GM18951 (cell line): ENCODE data around the gene GMPPB.

Experiments
- POLR2A ChIP-seq: IDR thresholded peaks from 4 replicates; pipeline ENCODE4 v1.6.1; 2011; ENCODE audit warnings: mild to moderate bottlenecking; ENCODE audit not compliant: insufficient read length, insufficient read depth; ENCODE audit errors: extremely low read depth
- in situ Hi-C: fragments of 300-500 bp; cut with MboI; formaldehyde crosslinking; loops from one replicate; pipeline ENCODE4 v1.12.0; 2022; ENCODE audit warnings: low sequenced_read_pairs, mixed read lengths, inconsistent platforms; ENCODE audit not compliant: unreplicated experiment

GMPPB gene

DNA sequence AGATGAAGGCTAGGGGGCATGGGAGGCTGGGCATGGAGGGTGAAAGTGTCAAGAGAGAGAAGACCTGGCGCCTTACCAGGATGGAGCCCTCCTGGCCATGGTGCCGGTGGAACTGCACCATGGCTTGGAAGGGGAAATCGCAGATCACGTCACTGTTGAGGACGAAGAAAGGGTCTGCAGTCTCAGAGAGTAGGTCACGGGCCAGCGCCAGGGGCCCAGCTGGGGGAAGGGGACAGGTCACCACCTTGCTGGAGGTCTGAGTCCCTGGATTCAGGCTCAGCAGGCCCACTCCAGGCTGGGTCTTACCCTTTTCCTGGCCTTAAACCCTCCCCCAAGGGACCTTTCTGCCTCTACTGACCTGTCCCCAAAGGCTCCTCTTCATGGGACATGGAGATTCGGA lies 855 bp downstream of the GMPPB start:
- in situ Hi-C loops: no loop called here
- TF ChIP-seq POLR2A: no peak

DNA sequence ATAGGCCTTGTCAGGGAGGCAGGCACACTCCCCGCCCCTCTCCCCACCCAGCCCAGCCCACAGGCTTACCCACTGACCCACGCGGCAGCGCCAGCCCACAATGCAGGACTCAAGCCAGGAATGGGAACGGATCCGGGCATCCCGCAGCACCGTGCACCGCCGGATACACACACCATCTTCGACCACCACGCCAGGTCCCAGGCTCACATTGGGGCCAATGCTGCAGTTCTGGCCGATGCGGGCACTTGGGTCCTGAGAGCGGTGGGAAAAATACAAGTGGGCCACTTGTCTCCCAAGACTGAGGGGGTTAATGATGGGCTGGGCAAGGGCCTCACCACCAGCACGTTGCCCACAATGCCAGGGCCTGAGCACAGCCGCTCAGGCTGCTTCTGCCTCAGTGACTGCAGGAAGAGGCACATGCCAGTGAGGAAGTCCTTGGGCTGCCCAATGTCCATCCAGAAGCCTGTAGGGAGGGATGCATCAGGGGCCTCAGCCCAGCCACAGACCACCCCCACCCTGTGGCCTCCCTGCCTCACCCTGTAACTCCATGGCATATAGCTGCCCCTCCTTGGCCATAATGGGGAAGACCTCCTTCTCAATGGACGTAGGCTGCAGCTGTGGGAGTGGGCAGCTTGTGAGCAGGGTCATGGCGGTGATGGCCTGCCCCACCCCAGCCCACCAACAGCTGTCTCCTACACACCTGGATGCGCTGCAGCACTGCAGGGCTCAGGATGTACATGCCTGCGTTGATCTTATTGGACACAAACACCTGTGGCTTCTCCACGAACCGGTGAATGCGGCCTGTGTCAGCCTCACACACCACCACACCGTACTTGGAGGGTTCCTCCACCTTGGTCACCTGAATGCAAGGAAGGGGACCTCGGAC lies 1.6 kb downstream of the GMPPB start:
- peak; percentile 20 for TF ChIP-seq POLR2A
- in situ Hi-C loops: no loop called here

DNA sequence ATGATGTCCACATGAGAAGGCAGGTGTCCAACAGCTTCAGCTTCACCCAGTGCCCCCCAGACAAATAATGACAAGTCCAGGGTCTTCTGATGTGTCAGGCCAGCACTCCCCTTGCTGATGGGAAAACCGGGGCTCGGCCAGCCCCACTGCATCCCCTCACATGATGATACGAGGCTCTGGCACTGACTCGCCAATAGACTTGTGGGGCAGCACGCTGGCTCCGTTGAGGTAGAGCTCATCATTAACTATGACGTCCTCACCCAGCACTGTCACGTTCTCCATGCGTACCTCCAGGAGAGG lies 2.2 kb downstream of the GMPPB start:
- no peak for TF ChIP-seq POLR2A
- in situ Hi-C loops: no loop called here

DNA sequence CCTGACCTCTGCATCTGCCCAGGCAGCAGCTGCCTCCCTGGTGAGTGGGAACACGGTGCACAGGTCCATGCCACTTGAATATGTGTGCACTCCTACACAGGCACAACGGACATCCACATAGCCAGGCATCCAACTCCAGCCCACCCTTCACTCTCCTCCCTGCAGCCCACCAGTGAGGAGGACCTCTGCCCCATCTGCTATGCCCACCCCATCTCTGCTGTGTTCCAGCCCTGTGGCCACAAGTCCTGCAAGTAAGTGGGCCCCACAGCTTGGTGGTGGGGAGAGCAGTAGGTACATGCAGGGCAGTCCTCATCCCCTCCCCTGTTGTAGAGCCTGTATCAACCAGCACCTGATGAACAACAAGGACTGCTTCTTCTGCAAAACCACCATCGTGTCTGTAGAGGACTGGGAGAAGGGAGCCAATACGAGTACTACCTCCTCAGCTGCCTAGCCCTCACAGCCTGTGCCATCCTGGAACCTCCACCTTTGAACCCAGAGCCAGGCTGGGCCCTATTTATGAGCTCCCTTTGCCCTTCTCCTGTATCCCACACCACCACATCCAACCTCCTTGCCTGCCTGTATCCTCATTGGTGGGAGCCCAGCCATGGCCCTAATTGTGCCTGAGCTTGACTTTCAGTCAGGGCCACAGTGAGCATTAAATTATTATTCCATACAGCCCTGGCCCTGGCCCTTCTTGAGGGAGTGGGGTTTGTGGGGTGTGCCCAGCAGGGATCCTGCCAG lies 2.7 kb downstream of the GMPPB start:
- in situ Hi-C loops: no loop called here

DNA sequence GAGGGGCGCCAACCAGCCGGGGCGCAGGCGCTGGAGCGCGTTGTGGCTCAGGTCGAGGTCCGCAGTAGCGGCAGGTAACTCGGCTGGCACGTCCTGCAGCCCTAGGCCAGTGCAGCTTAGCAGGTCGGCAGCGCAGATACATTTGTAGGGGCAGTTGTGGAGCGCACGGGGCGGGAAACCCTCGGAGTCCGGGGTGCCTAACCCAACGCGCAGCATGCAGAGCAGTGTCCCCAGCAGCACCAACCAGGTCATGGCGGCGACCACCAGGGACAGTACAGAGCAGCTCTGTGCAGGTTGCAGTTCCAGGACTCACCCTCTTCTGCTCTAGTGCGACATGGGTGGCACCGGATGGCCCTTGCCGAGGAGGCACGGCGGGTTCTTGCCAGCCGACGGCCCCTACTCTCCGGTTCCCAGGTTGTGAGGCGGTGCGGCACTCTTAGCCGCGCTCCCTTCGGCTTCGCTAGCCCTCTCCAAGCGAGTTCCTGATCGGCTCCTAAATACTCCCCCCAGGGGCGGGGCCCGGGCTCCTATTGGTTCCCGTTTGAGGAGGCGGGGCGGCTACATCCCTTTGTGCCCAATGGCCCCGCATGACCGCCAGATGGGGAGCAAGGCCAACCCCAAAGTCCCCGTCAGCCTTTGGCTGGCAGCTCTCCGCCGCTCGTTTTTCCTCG lies 4.4 kb downstream of the GMPPB start, which contains the start of gene AMIGO3:
Gene AMIGO3, minus strand, starts transcription at position 471 of the 671 bp plus-strand sequence. Its CDS starts 219 bp downstream, at position 252.
- TF ChIP-seq POLR2A: peak; percentile 86
- in situ Hi-C loops: no loop called here

More for the DNA sequence above, 2.7 kb downstream of the GMPPB start:
- no peak for TF ChIP-seq POLR2A

DNA sequence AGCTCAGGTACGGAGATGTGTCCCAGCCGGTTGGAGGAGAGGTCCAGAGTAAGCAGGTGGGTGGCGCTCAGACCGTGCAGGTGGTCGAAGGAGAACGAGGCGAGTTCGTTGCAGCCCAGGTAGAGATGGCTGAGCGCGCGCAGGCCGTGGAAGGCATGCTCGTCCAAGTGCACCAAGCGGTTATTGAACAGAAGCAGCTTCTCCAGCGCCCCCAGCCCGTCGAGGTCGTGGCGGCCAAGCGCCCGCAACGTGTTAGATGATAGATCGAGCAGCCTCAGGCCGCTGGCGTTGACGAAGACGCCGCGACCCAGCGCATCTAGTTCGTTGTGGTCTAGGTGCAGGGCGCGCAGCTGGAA lies 4.9 kb downstream of the GMPPB start:
- TF ChIP-seq POLR2A: no peak
- in situ Hi-C loops: no loop called here

DNA sequence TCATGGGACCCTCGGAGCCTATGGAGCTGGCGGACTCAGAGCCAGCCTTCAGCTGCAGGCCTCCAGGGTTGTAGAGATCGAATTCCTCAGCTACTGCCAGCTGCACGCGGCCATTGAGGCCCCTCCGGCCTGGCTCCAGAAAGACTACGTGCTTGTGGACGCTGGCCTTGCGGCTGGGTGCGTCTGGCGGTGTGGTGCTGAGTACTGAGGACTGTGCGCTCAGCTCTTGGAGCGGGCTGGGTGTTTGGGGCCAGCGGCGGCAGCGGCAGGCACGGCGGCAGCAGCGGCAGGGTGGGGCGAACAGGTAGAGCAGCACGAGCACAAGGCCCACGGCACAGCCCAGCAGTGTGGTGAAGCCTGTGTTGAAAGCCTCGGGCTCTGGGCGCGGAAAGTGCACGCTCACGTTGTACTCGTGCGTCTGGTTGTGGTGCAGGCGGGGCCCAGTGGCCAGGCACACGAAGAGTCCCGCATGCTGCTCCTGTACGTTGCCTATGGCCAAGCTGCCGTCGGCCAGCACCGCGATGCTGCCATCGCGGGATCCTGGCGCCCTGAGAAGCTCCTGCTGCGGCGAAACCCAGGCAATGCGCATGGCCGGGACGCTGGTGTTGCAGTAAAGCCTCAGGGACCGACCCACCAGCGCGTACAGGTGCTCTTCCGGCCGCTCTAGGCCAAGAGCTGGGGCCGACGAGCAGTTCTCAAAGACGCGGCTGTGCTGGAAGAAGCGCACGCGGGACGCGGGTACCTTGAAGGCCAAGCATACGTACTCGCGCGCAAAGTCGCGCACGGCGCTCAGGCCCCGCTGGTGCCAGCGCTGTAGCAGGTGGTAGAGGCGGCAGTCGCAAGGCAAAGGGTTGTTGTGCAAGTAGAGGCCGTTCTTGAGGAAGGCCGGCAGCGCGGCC lies 5.5 kb downstream of the GMPPB start:
- in situ Hi-C loops: no loop called here
- no peak for TF ChIP-seq POLR2A

DNA sequence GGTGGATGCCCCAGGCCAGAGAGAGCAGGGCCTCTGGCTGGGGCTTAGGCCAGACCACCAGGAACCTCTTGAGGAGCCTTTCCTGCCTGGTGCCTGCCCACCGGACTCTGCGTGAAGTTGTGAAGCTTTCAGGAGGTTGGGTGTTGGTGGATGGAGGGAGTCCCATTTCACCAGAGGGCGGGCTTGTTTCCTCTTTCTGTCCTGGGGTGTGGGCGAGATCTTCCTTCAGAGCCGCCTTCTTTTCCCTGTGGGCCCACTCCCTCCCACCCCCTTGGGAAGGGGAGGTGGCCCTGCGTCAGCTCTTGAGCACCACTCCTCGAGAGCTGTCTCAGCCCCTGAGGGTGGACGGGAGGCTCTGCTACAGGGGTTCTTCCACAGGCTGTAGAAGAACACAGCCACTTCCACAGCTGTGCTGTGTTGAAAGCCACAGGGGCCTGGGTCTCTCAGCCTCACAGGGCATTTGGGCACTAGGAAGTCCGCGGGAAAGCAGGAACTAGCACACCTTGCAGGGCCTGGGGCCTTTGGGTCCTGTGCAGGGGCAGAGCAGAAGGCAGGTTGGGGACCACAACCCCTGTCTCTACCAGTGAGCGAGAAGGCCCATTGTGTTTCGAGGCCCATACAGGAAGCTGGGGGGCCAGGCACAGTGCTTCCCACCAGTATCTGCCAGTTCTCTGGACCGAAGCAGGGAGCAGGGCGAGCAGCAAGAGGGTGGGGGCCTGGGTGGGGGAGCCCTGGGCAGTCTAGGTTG lies 6.4 kb downstream of the GMPPB start:
- no peak for TF ChIP-seq POLR2A
- in situ Hi-C loops: no loop called here

DNA sequence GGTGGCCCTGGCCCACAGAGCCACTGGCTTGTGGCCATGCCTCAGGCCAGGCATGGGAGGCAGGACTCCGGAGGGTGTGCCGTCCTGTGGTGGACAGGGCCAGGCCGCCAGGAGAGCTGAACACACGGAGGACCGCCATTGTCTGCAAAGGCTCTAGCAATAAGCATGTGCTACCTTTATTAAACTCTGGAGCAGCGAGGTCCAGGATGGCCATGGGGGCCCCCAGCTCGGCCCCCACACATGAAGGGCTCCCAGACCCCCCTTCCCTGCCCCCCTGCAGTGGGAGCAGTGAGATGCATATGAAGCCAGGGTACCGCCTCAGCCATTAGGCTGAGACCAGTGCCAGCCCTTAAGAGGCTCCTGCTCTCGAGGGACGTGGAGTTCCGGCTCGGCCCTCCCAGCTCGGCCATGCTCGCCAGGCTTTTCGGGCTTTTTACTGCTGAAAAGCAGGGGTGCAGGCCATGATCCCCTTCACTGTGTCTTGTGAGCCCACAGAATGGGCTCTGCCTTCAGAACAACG lies 7.0 kb downstream of the GMPPB start:
- TF ChIP-seq POLR2A: peak; percentile 21
- in situ Hi-C loops: no loop called here

DNA sequence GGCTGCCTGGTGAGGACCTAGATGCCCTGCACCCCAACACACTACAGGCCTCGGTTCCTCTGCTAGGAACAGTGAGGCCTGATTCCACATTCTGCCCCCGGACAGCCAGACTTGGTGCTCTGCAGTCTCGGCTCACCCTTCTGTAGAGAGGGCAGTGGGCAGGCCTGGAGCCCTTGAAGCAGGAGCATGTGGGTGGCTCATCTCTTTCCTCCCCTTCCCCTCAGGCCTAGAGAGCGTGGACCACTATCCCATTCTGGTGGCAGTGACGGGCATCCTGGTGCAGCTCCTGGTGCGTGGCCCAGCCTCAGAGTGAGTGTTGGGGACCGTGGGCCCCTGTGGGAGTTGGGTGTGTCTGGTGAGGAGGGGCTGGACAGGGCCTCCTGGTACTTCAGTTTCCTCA lies 7.6 kb downstream of the GMPPB start:
- in situ Hi-C loops: no loop called here
- TF ChIP-seq POLR2A: no peak

DNA sequence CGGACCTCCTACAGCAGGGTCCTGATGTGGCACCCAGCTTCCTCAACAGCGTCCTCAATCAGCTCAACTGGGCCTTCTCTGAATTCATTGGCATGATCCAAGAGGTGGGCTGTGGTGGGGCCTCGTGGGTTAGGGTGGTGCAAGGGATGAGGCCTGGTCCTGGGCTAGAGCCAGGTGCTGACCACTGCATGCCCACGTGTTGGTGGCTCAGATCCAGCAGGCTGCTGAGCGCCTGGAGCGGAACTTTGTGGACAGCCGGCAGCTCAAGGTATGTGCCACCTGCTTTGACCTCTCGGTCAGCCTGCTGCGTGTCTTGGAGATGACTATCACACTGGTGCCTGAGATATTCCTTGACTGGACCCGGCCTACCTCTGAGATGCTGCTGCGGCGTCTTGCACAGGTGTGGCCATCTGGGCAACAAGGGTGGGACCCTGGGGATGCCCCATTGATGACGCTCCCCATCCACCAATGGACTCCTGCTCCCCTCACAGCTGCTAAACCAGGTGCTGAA lies 8.1 kb downstream of the GMPPB start:
- no peak for TF ChIP-seq POLR2A
- in situ Hi-C loops: no loop called here
